GM21447 (cell line): Measurements from ENCODE around the gene MOB3B.

Source experiments
- ATAC-seq: cut with Tn5 transposase; IDR thresholded peaks from one replicate; pipeline ENCODE4 v1.9.1; 2021; ENCODE audit not compliant: unreplicated experiment

Gene MOB3B

GRCh38 chr9:27542508-27542907 lies 12.9 kb upstream of the MOB3B start:
- no peak for ATAC-seq

DNA sequence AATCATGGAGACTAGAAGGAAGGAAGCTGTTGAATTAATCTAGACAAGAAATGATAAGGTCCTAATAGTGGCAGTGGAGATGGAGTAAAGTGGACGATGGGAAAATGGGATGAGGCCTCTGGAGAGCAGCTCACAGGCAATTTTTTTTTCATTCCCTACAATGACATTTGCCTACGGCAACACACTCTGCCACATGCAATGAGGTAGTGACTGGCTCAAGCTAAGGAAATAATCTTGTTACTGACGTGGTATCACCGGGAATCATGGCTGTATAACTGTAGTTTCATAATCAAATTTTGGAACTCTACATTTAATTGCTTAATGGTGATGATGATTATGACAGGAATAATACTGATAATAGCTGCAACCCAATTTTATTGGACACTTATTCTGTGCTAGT lies 12.1 kb upstream of the MOB3B start:
- no peak for ATAC-seq

- ATAC-seq = no peak
Observed at GRCh38 chr9:27540502-27540901, 10.9 kb upstream of the MOB3B start.

GRCh38 chr9:27539479-27540441 lies 10.1 kb upstream of the MOB3B start:
- peak; percentile 48 for ATAC-seq

DNA sequence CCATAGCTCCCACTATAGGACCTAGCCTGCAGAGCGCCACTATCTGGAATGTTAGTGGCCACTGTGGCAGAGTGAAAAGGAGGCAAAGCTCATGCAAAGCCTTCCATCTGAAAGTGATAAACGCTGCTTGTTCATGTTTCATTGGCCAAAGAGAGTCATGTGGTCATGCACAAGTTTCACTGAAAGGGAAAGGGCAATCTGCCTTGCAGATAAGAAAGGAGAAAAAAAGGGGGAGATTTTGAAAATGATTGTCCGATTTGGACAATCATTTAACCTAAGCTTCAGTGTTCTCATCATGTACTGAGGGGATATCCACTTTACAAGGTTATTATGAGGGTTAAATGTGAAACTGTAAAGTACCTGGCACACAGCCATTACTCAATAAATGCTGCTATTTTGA lies 9.0 kb upstream of the MOB3B start:
- ATAC-seq = peak; percentile 38

DNA sequence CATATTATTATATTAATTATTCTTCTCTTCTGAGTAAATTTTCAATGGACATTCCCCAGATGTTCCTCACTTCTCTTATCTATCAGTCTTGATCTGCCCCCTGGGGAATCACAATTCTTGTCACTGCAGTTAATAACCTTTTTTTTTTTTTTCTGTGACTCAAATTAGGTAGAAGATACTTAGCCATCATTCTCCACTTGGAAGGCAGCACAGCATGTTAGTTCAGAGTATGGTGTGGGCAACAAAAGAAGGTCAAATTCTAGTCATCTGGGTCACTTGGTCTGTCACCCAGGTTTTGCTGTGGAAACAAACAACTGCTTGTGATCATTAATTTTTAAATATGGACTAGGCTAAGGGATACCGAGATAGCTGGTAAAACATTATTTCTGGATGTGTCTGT lies 8.1 kb upstream of the MOB3B start:
- no peak for ATAC-seq

- ATAC-seq = no peak
Observed at GRCh38 chr9:27537027-27537435, 7.4 kb upstream of the MOB3B start.

DNA sequence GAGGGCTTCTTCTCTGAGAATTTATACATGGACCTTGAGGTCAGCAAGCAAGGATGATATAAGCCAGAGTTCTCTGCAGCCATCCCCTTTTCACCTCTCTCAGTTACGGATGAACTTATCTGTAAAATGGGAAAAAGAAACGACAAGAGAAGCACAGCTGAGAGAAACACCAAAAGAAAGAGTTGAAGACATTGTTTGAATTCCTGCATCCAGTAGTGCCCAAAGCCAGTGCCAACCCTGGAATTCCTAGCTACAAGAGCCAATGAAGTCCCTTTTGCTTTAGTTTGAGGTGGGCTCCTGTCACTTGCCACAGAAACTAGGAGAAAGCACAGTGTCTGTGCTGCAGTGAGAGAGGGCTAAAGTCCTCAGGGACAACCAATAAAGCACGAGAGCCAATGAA lies 6.6 kb upstream of the MOB3B start:
- no peak for ATAC-seq

DNA sequence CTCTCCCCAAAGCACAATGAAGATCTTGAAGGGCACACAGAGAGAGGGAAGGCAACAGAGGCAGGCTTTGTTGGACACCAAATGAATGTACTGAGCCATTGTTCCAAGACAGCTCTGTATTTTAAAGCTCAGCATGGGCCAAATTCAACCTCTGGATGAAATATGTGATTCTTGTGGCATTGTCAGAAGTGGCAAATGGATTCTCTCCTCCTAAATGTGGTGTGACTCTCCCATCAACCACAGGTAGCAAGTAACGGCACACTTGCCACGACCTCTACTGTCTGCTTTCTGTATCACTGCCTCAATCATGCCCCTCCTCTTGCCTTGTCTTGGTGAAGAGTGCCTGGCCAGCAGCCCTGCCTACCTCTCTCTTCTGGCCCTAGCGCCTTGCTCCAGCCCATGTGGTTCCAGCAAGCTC lies 6.1 kb upstream of the MOB3B start:
- ATAC-seq = peak; percentile 45

DNA sequence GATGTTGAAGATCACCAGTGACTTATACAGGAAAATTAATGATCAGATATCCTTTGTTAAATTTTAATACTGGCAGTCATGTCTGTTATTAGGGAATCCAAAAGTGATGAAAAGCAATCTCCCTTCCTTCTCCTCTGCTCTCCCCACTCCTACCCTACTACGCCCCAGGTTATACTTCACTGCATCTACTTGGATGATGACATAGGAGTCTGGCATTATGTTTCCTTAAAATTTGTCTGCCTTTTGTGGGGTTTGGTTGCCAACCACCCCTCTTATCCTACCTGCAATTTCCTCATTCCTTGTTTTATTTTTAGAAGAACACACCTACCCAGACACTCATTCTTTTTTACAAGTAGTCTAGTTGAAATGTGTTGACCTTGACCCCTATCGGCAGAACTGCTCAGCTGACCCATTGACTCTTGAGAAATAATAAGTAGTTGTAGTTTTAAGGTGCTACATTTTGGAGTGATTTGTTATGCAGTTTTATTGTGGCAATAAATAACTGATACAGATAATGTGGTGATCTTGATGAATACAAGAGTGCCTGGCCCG lies 5.1 kb upstream of the MOB3B start:
- no peak for ATAC-seq

DNA sequence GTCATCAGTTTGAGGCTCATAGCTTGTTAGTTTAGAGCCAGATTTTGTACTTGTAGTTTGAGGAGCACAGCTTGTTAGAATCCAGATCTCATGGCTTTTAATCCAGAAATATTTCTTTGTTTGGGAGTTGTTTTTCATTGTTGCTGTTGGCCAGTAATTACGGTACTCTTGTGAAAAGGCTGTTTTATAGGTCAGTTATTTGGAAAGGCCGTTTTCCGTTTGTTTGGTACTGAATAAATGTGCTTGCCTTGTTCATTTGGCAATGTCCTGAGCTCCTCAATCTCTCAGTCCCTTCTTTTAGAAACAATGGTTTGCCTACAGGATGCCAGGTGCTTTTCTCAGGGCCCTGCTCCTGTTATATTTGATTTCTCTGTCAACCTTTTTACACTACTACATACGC lies 4.5 kb upstream of the MOB3B start:
- no peak for ATAC-seq

DNA sequence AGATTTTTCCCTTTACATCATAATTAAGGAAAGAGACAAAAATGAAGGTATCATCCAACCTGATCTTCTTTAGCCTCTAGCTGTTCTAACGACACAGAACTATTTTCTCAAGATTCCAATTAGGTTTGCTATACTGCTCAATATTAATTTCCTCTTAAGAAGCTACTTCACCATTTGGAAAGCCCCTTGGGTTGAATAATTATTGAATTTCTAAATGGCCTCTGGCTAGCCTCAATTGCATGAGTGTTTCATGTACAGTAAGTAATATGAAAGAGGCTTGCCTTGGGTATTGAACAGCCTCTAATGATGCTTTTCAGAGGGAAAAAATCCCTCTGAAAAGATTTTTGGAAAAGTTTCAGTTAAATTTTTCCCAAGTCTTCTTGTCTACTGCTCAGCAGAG lies 3.7 kb upstream of the MOB3B start:
- no peak for ATAC-seq

GRCh38 chr9:27532046-27532445 lies 2.4 kb upstream of the MOB3B start:
- no peak for ATAC-seq

GRCh38 chr9:27530915-27531755 lies 1.5 kb upstream of the MOB3B start:
- no peak for ATAC-seq

GRCh38 chr9:27528886-27529315 lies 713 bp downstream of the MOB3B start:
- ATAC-seq = peak; percentile 58

GRCh38 chr9:27528076-27528885 lies 1.3 kb downstream of the MOB3B start:
- peak; percentile 51 for ATAC-seq

GRCh38 chr9:27527702-27528075 lies 1.9 kb downstream of the MOB3B start:
- no peak for ATAC-seq

- no peak for ATAC-seq
Observed at GRCh38 chr9:27524236-27524635, 5.4 kb downstream of the MOB3B start, which contains the start of gene IFNK. Gene IFNK (plus strand): TSS chr9:27524290. CDS start chr9:27524337, 47 bp downstream.

DNA sequence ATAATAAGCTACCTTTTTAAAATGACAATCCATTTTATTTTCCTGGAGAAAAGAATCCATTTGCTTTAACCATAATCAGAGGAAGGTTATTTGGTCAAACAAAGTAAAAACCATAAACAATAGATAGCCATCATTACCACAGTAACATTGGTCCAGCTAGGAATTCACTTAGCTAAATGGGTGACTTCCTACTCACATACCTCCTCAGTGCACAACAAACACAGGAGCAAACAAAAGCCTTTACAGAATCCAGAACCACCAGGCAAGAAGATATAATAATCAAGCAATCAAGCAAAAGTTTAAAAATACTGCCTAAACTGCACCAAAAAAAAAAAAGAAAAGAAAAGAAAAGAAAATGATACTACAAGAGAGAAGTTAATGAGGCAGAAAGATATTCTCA lies 6.5 kb downstream of the MOB3B start:
- no peak for ATAC-seq

GRCh38 chr9:27520986-27521385 lies 8.6 kb downstream of the MOB3B start:
- ATAC-seq = no peak
